Progenitor cell of endocrine pancreas (in vitro differentiated cells): ENCODE data around the gene IPCEF1. TPM values are rescaled to one million over a fixed set of nuclear protein-coding genes. Genes with fewer than 3 reads are reported as not detected.

Experiments used
- DNase-seq: peaks from one replicate; pipeline ENCODE4 v3.0.0; 2021; ENCODE audit warnings: low spot score; ENCODE audit not compliant: unreplicated experiment
- H3K27ac Mint-ChIP-seq: 2 replicates; pipeline ENCODE4 v1.8.0; 2021; ENCODE audit warnings: mild to moderate bottlenecking, moderate library complexity, mixed read lengths
- H3K27me3 Mint-ChIP-seq: 2 replicates; pipeline ENCODE4 v1.8.0; 2021; ENCODE audit warnings: mixed read lengths
- H3K36me3 Mint-ChIP-seq: 2 replicates; pipeline ENCODE4 v1.8.0; 2022; ENCODE audit warnings: mixed read lengths; ENCODE audit not compliant: insufficient read depth
- H3K4me1 Mint-ChIP-seq: 2 replicates; pipeline ENCODE4 v1.8.0; 2021; ENCODE audit warnings: low read depth, mixed read lengths
- H3K4me3 Mint-ChIP-seq: 2 replicates; pipeline ENCODE4 v1.8.0; 2021; ENCODE audit warnings: low read depth, mild to moderate bottlenecking, moderate library complexity, mixed read lengths
- H3K9me3 Mint-ChIP-seq: 2 replicates; pipeline ENCODE4 v1.8.0; 2021; ENCODE audit warnings: low read depth, mixed read lengths
- total RNA-seq: library from RNA; stranded (reverse); gene quantifications from 2 replicates; pipeline ENCODE4 v1.2.1, GENCODE V29; 2021
- TF ChIP-seq, protein P1 (sequence below): fragments of 200-600 bp; sonication (generic); IDR thresholded peaks from one replicate; pipeline ENCODE4 v1.5.0; 2021; ENCODE audit warnings: antibody characterized with exemption, mild to moderate bottlenecking; ENCODE audit not compliant: unreplicated experiment

IPCEF1 gene
- total RNA-seq, 1 donor from 2014 or later: 0.77 TPM

DNA sequence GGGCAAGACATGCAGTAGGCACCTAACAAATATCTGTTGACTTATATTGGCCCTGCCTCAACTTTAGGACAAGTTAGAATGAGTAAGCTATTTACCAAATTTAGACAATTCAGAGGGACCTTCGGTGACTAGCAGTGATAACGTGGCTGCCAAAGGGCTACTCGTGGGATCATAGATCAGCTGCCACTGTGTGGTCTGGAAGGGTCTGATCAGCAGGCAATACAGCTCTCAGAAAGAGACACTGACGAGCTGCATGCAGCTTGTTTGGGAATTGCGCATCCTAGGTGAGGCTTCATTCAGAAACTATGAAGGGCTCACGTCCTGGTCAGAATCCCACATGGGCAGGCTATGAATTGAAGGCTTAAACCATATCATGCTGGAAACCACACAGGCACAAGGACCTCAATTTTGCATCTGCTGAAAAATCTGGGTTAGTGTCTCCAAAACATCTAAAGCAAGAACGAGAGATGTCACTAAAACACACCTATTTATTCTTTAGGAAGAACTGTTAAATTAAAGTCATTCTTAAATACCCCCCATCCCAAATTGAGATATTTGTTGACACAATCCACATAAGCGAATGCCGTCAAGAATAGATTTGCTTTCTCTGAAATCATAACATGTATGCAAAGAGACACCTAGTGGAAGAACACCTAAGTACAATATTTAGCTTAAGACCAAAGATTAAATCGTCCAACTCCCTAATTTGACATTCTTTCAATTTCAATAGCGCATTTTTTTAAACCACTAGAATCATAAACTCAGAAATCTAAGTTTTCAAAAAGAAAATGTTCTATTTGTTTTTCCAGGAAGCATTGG is 79.6 kb downstream of the IPCEF1 start:
- Mint-ChIP-seq H3K4me1 (no peaks in the 10 kb centered on the region), H3K27me3 (no peaks in the 10 kb centered on the region), H3K4me3 (no peak overlapping the region), H3K36me3 (no peaks in the 10 kb centered on the region), H3K27ac (no peak overlapping the region), H3K9me3 (peaks cover 3% of the 10 kb centered on the region)
- TF ChIP-seq, protein P1, sequence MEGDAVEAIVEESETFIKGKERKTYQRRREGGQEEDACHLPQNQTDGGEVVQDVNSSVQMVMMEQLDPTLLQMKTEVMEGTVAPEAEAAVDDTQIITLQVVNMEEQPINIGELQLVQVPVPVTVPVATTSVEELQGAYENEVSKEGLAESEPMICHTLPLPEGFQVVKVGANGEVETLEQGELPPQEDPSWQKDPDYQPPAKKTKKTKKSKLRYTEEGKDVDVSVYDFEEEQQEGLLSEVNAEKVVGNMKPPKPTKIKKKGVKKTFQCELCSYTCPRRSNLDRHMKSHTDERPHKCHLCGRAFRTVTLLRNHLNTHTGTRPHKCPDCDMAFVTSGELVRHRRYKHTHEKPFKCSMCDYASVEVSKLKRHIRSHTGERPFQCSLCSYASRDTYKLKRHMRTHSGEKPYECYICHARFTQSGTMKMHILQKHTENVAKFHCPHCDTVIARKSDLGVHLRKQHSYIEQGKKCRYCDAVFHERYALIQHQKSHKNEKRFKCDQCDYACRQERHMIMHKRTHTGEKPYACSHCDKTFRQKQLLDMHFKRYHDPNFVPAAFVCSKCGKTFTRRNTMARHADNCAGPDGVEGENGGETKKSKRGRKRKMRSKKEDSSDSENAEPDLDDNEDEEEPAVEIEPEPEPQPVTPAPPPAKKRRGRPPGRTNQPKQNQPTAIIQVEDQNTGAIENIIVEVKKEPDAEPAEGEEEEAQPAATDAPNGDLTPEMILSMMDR: peak; percentile 60
- no peak for DNase-seq

DNA sequence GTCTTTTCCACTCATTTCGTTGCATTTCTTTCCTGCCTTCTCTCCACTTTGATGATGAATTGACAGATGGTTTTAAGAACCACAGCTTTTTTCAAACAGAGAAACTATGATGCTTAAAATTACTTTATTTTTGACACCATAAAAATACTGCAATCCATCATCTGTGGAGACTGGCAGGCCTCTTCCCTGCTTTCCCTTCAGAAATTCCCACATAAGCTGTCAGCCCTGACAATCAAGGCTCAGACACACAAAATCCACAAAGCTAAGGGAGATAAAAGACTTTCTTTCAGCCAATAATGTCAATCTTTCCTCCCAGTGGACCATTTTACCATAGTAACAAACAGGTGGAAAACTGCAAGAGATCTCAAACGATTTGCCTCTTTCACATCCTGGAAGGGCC is 82.4 kb downstream of the IPCEF1 start:
- Mint-ChIP-seq H3K4me1 (no peaks in the 10 kb centered on the region), H3K27me3 (no peaks in the 10 kb centered on the region)

DNA sequence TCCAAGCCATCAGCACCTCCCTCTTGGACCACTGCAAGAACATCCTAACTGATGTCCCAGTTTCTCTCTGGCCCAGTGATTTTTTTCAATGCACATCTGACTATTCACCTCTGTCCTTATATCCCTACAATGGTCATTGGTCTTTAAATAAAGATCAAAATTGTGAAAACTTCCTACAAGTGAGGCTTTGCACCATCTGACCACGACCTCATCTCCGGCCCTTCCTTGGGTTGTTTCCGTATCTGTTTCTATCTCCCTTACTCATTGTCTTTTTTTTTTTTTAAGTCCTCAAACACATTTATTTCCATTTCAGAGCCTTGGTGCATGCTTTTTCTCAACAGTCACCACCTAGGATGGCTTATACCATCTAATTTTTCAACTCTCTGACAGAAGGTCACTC is 88.1 kb downstream of the IPCEF1 start:
- peaks cover 2% of the 10 kb centered on the region for H3K36me3 Mint-ChIP-seq
- TF ChIP-seq, protein P1: no peak
- no peak for DNase-seq
- H3K4me3 Mint-ChIP-seq: no peak overlapping the region
- H3K27ac Mint-ChIP-seq: no peak overlapping the region
- H3K4me1 Mint-ChIP-seq: no peaks in the 10 kb centered on the region
- no peaks in the 10 kb centered on the region for H3K27me3 Mint-ChIP-seq
- H3K9me3 Mint-ChIP-seq: peaks cover 6% of the 10 kb centered on the region

More for the DNA sequence above, 82.4 kb downstream of the IPCEF1 start:
- Mint-ChIP-seq H3K27ac (no peak overlapping the region), H3K36me3 (no peaks in the 10 kb centered on the region), H3K9me3 (peaks cover 3% of the 10 kb centered on the region), H3K4me3 (no peak overlapping the region)
- TF ChIP-seq, protein P1: no peak
- no peak for DNase-seq

DNA sequence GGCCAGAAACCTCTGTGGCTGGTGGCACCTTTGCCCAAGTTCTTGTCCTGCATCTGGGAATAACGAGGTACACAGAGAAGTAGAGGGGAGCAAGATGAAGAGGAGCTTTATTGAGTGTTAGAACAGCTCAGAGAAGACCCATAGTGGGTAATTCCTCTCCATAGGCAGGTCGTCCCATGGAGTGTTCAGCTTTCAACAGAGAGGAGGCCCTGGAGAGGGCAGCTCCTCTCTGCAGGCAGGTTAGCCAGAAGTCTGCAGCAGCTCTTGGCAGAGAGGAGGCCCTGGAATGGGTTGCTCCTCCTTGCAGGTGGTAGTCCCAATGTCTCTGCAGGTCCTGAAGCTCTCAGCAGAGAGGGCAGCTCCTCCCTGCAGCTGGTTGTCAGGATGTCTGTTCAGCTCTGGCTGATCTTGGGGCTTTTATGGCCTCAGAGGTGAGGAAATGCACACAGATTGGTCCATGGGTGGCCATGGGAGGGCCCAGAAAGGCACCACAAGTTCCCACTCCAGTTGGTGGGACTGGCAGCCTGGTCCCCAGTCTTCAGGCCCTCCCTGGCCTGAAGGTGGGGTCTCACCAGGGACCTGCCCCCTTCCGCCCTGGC is 89.0 kb downstream of the IPCEF1 start:
- TF ChIP-seq, protein P1: no peak

DNA sequence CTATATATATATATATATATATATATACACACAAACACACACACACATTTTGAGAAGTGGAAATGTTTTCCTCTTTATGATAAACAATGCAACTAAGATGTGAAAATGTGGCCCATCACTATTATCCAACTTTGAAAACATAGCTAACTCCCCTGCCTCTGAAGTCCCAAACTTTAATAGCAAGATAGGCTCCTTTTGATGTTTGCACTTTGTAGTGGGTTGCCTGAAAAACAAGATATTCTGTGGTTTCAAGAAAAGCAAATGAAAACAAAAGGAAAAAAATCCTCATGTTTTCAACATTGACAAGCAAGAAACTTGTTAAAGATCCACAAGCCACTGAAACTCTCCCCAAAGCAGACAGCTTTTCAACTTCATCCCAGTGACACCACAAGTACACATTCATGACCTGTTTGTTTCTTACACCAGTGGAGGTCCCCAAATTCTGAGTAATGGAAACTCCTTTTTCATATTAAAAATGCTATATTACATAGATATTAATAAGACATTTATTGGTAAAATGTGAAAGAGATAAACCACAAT is 90.0 kb downstream of the IPCEF1 start:
- H3K4me1 Mint-ChIP-seq: no peaks in the 10 kb centered on the region
- H3K27ac Mint-ChIP-seq: no peak overlapping the region
- no peak for DNase-seq
- H3K4me3 Mint-ChIP-seq: no peak overlapping the region
- peaks cover 2% of the 10 kb centered on the region for H3K36me3 Mint-ChIP-seq
- H3K9me3 Mint-ChIP-seq: peaks cover 6% of the 10 kb centered on the region
- TF ChIP-seq, protein P1: no peak
- no peaks in the 10 kb centered on the region for H3K27me3 Mint-ChIP-seq

More for the DNA sequence above, 89.0 kb downstream of the IPCEF1 start:
- no peaks in the 10 kb centered on the region for H3K4me1 Mint-ChIP-seq
- H3K36me3 Mint-ChIP-seq: peaks cover 2% of the 10 kb centered on the region
- peaks cover 6% of the 10 kb centered on the region for H3K9me3 Mint-ChIP-seq
- no peak overlapping the region for H3K4me3 Mint-ChIP-seq
- H3K27me3 Mint-ChIP-seq: no peaks in the 10 kb centered on the region
- no peak for DNase-seq
- no peak overlapping the region for H3K27ac Mint-ChIP-seq
